ENCODE results near the gene LYRM1. TPM values are rescaled to one million over a fixed set of nuclear protein-coding genes. Genes with fewer than 3 reads are reported as not detected.
"Not testable (repeated sequence)": the region's sequence is repeated elsewhere in the genome, so short reads cannot be mapped to it uniquely, and the experiment has no call there.

The LYRM1 gene
- total RNA-seq, 1 experiment from 2014 or later: 88.5 TPM

DNA sequence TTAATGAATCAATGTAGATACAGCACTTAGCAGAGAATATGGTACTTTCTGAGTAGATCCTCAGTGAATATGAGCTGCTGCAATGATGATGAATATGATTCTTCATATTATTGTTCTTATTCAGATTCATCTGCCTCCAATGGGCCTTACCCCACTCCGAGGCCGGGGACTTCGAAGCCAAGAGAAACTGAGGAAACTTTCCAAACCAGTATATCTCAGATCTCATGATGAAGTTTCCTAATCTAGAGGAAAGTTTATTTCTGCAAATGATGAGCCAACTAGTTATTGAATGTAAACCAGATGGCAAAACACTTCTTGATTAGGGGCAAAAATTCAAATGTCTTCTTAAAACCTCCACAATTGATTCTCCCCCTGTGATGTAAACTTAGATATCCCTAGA lies 23.3 kb downstream of the LYRM1 start:
- in situ Hi-C loops (cut with HindIII; ENCODE audit: low sequenced_read_pairs): no loop called here
- no peak for DNase-seq (ENCODE audit: low spot score)

DNA sequence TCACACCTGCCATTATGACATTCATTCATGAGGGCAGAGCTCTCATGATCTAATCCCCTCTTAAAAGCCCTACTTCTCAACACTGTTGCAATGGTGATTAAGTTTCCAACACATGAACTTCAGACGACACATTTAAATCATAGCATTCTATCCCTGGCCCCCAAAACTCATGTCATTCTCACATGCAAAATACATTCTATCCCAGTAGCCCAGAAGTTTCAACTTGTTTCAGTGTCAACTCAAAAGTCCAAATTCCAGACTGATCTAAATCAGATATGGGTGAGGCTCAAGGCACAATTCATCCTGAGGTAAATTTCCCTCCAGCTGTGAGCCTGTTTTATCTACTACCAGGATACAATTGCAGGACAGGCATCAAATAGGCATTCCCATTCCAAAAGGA lies 25.2 kb downstream of the LYRM1 start:
- in situ Hi-C loops (cut with HindIII; ENCODE audit: low sequenced_read_pairs): no loop called here
- DNase-seq (ENCODE audit: low spot score): no peak

DNA sequence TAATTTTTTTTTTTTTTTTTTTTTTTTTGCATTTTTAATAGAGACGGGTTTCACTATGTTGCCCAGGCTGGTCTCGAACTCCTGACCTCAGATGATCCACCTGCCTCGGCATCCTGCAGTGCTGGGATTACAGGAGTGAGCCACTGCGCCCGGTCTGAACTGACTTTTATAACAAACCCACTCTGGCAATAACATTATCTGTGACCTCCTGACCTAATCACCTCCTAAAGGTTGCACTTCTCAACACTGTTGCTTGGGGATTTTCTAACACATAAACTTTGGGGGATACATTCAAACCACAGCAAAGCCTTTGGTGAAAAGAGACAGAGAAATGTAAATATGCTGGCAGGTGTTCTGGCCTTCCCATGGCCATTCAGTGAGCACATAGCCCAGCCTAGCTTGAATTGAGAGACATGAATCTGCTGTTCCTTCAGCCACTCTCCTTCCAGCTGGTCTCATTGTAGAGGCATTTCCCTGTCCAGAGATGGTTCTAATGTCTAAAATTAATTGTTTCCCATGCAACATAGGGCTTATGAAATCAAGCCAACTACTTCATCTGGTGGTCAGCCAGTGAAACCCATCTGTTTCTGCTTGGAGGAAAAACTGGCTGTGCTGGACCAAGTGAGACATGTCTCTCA lies 28.3 kb downstream of the LYRM1 start:
- in situ Hi-C loops (cut with HindIII; ENCODE audit: low sequenced_read_pairs): no loop called here
- peak; percentile 94 for DNase-seq (ENCODE audit: low spot score)

DNA sequence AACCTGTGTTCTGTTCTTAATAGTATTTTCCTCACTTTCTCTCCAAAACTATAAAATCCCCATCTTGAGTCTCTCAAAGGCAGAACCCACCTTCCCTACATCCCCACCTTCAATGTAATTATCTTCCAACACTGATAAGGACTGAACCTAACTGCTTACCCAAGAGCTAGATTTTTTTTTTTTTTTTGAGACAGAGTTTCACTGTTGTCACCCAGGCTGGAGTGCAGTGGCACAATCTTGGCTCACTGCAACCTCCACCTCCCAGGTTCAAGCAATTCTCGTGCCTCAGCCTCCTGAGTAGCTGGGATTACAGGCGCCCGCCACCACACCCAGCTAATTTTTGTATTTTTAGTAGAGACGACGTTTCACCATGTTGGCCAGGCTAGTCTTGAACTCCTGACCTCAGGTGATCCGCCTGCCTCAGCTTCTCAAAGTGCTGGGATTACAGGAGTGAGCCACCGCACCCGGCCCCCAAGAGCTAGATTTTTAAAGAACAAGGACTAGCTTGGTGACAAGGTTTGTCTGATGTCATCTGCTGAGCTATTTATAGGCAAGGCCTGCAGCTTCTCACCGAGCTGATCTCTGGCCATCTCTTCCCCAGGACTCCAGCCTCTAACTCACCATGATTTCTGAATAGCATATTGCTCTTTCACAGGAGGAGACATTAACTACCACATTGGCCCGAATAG lies 29.2 kb downstream of the LYRM1 start:
- in situ Hi-C loops (cut with HindIII; ENCODE audit: low sequenced_read_pairs): not testable (repeated sequence)
- peak; percentile 96 for DNase-seq (ENCODE audit: low spot score)

DNA sequence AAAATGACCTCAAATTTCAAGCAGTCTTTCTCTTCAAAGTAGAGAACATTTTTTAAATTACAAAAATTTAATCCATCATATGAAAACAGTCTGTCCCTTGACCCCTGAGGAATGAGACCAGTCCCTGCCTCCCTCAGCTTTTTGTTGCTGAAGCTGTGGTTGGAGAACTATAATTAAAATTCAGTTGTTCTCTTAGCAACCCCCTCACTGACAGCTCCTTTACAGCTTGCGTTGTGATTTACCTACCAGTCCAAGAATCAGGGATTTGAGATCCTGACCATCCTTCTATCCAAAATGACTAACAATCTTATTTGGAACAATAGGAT lies 29.8 kb downstream of the LYRM1 start:
- in situ Hi-C loops (cut with HindIII; ENCODE audit: low sequenced_read_pairs): no loop called here
- no peak for DNase-seq (ENCODE audit: low spot score)

DNA sequence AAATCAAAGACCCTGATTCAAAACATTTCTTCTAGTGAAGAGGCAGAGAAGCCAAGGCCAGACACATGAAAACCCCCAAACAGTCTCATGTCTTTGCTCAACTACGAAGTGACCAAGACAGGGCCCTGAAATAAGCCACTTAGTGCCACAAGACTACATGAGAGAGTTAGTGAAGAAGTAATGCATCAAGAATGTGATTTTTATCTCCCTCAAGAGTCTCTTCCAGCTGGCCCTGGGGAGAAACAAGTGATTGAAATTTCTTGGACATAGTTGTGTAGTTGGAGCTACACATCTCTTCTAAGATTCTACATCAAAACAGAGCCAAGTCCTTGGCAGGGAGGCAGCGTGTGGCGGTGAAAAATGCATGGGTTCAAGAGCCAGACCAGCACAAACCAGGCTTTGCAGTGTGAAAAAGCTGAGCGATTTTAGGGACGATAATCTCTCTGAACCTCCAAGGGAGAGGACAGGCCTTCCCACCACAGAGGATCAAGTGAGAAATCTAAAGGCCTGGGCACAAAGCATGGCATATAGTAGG lies 30.6 kb downstream of the LYRM1 start:
- in situ Hi-C loops (cut with HindIII; ENCODE audit: low sequenced_read_pairs): no loop called here
- peak; percentile 2 for DNase-seq (ENCODE audit: low spot score)

DNA sequence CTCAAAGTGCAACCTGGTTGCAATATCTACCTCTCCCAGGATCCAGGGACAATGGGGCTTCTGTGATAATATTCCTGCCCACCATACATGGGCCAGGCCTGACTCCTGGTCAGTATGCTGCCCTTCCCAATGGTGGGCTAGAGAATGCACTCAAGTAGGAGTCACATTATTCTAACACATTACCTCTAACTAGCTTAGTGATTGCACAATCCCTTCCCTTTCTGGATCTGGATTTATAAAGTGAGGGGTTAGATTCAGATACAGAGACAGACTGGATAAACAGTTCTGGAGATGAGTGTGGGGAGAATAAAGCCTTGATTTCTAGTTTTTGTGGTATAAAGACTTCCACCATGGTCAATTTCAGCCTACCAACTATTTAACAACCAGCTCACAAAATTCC lies 33.0 kb downstream of the LYRM1 start:
- DNase-seq (ENCODE audit: low spot score): no peak

DNA sequence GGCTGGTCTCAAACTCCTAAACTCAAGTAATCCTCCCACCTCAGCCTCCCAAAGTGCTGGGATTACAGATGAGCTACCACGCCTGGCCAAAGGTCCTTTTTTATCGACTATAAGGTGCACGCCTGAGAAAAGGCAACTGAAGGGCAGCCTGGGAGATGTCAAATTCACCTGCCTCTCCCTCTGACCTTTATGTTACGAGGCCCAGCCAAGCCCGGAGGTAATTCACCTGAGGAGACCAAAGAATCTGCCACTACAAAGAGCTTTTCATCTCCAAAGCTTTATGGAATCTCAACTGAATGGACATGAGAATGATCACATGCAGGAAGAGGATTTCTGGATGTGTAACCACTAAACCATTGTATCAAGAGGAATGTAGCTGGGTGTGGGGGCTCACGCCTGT lies 37.2 kb downstream of the LYRM1 start:
- no peak for DNase-seq (ENCODE audit: low spot score)
- in situ Hi-C loops (cut with HindIII; ENCODE audit: low sequenced_read_pairs): no loop called here

More for the DNA sequence above, 33.0 kb downstream of the LYRM1 start:
- in situ Hi-C loops (cut with HindIII; ENCODE audit: low sequenced_read_pairs): no loop called here

DNA sequence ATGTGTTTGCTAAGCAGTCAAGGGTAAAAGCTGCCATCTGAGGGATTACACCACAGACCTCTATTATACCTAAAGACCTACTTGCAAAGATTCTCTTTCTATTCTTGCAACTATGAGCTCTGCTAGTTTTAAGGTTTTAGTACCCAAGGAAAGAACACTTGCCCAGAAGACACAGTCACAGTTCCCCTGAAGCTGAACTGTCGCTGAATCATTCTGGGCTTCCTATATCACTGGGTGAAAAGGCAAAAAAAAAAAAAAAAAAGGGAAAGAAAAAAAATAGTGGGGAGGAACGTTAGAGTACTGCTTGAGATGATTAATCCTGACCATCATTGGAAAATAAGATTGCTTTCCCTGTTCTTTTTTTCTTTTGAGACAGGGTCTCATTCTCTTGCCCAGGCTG lies 37.9 kb downstream of the LYRM1 start:
- in situ Hi-C loops (cut with HindIII; ENCODE audit: low sequenced_read_pairs): no loop called here

DNA sequence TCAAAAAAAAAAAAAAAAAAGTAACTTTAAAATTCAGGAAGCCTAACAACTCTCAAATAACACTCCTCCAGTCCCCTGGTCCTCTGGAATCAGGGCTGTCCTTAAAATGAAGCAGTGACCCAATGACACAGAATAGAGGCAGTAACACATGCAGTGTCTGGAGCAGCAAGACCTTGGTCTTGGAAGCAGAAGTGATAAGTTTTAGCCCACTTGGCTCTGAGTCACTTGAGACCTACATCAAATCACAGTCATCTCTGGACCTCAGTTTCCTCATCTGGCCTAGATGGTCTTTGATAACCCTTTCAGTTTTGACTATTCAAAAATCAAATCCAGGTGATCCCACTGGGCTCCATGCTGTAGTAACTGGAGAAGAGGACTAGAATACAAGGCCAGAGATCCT lies 39.0 kb downstream of the LYRM1 start:
- DNase-seq (ENCODE audit: low spot score): no peak
- in situ Hi-C loops (cut with HindIII; ENCODE audit: low sequenced_read_pairs): no loop called here

More for the DNA sequence above, 37.9 kb downstream of the LYRM1 start:
- no peak for DNase-seq (ENCODE audit: low spot score)

DNA sequence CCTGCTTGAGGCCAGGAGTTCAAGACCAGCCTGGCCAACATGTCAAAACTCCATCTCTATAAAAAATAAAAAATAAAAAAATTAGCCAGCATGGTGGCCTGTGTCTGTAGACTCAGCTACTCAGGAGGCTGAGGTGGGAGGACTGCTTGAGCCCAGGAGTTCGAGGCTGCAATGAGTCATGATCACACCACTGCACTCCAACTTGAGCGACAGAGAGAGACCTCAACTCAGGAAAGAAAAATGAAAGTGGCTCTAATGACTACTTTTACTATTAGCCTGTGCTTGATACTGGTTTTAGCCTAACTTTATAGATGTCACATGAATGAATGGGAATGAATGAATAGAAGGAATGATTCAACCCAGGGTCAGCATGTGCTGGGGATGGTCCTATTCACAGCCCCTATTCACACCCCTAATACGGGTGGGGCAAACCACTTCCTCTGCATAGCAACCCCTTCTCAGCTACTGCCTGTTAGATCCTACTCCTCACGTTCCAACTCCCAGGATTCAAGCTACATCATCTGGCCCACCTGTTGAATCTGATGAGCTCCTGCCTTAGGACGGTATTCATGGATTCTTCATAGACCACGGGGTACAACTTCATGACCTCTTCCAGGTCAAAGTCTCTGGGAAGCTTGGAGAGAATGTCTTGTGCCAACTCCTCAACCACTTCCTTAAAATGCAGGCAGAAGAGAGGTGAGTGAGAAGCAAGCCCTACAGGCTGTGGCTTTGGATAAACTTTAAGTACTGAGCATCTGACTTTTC lies 40.5 kb downstream of the LYRM1 start:
- in situ Hi-C loops (cut with HindIII; ENCODE audit: low sequenced_read_pairs): no loop called here
- no peak for DNase-seq (ENCODE audit: low spot score)

DNA sequence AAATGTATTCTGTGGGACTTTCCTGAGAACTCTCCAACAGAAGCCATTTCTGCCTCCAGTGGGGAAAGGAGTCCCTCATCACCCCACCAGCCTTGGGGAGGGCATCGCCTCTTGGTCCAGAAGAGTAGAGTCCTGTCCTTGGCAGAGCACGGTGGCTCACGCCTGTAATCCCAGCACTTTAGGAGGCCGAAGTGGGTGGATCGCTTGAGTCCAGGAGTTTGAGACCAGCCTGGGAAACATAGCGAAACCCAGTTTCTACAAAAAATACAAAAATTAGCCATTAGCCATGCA lies 41.0 kb downstream of the LYRM1 start:
- in situ Hi-C loops (cut with HindIII; ENCODE audit: low sequenced_read_pairs): no loop called here

DNA sequence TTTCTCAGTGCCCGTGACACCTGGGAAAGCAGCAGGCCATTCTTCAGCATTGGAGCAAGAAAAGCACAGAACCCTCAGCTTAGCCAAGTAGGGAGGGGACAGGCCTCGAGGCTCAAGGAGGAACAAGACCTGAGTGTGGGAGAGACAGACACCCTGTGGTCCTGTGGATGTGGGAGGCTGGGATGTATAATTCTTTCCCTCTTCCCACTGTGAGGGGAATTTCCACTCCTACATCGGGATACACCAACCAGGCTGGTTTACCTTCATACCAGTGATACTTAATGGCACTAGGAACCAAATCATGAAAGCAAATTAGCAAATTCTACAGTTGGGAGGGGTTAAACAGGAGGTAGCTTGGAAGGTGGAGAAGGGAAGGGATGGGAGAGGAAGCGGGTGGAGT lies 41.7 kb downstream of the LYRM1 start:
- no peak for DNase-seq (ENCODE audit: low spot score)
- in situ Hi-C loops (cut with HindIII; ENCODE audit: low sequenced_read_pairs): no loop called here

More for the DNA sequence above, 41.0 kb downstream of the LYRM1 start:
- no peak for DNase-seq (ENCODE audit: low spot score)

DNA sequence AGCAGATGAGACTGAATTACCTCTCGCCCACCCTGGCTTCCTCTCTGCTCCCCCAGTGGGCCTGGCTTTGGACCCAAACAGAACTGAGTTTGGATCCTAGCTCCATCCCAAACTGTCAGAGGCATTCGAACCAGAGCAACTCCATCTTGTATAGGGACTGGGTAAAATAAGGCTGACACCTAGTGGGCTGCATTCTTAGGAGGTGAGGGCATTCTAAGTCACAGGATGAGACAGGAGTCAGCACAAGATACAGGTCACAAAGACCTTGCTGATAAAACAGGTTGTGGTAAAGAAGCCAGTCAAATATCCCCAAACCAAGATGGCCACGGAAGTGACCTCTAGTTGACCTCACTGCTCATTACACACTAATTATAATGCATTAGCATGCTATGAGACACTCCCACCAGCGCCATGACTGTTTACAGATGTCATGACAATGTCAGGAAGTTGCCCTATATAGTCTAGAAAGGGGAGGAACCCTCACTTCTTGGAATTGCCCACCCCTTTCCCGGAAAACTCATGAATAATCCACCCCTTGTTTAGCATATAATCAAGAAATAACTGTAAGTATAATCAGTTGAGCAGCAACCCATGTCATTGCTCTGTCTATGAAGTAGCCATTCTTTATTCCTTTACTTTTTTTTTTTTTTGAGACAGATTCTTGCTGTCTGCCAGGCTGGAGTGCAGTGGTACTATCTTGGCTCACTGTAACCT lies 44.4 kb downstream of the LYRM1 start:
- in situ Hi-C loops (cut with HindIII; ENCODE audit: low sequenced_read_pairs): no loop called here
- peak; percentile 30 for DNase-seq (ENCODE audit: low spot score)

DNA sequence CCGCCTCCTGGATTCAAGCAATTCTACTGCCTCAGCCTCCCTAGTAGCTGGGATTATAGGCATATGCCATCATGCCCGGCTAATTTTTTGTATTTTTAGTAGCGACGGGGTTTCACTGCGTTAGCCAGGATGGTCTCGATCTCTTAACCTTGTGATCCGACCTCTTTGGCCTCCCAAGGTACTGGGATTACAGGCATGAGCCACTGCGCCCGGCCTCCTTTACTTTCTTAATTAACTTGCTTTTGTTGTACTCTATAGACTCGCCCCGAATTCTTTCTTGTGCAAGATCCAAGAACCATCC lies 45.0 kb downstream of the LYRM1 start:
- DNase-seq (ENCODE audit: low spot score); in situ Hi-C loops (cut with HindIII; ENCODE audit: low sequenced_read_pairs): not testable (repeated sequence)

DNA sequence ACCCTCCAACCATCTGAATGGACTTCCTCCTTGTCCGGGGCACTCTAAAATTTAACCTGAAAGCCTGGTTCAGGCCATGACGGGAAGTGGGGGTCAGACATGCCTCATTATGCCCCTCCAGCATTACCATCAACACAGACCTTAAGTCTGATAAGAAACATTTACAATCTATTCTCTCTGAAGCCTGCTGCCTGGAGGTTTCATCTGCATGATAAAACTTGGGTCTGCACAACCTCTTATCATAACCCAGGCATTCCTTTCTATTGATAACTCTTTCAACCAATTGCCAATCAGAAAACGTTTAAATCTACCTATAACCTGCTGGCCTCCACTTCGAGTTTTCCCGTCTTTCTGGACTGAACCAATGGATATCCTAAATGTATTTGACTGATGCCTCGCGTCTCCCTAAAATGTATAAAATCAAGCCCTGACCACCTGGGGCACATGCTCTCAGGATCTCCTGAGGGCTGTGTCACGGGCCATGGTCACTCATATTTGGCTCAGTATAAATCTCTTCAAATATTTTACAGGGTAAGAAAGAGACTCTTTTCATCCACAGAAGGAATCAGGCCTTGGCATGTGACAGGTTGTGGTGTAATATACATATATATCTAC lies 45.6 kb downstream of the LYRM1 start:
- in situ Hi-C loops (cut with HindIII; ENCODE audit: low sequenced_read_pairs): no loop called here
- no peak for DNase-seq (ENCODE audit: low spot score)

DNA sequence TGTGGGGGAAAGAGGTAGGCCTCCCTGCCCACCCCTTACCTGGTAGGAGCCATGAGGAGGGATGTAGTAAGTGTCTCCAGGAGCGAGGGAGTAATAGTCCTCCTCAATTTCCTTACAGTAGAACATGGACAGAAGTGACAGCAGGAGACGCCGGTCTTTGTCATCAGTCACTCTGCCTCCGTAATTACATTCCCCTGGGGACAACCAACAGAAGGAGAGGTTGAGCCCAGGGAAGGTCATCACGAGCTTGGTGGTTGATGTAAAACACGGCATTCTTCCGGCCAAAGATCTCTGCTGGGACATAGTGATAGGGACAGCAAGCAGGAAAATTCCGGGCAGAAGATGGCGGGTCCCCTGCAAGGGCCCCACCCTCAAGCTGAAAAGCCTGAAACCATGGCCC lies 47.9 kb downstream of the LYRM1 start:
- no peak for DNase-seq (ENCODE audit: low spot score)
- in situ Hi-C loops (cut with HindIII; ENCODE audit: low sequenced_read_pairs): no loop called here

DNA sequence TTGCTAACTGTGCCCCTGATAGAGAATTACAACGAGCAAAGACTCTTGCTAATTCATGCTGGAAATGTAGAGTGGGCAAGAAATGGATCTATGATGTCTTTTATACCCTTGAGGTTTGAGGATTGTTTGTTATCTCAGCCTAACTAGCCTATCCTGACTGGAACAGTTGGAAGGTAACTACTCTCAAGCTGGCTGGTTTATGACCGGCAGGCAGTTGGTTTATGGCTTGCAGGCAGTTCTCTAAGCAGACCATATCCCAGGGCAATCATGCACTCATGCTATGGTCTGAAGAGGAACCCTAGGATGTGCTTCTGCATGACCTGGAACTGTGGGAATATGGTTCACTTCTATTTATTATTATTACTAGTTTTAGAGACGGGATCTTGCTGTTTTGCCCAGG lies 49.1 kb downstream of the LYRM1 start:
- DNase-seq (ENCODE audit: low spot score): no peak
- in situ Hi-C loops (cut with HindIII; ENCODE audit: low sequenced_read_pairs): no loop called here

DNA sequence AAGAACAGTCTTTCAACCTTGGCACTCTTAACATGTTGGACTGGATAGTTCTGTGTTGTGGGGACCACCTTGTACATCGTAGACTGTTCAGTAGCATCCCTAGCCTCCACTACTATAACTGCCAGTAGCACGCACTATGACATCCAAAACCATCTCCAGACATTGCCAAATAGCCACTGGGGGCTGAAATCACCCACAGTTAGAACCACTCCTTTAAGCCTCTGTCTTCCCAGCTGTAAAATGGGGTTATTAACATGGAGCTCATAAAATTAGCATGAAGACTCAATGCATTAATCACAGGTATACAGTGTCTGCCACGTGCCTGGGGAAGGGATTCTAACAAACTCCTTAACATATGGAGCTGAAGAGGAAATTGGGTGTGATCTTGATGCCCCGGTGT lies 49.7 kb downstream of the LYRM1 start:
- in situ Hi-C loops (cut with HindIII; ENCODE audit: low sequenced_read_pairs): no loop called here
- no peak for DNase-seq (ENCODE audit: low spot score)
